B cell (primary cell): Measurements from ENCODE around the gene CYS1. TPM values are rescaled to one million over a fixed set of nuclear protein-coding genes. Genes with fewer than 3 reads are reported as not detected.

Experiments used
- ATAC-seq: fragments of 200-7000 bp; cut with Tn5 transposase; one replicate; pipeline ENCODE4 v1.10.0; 2021; ENCODE audit warnings: low read depth, mild to moderate bottlenecking, moderate number of reproducible peaks, moderate library complexity
- CTCF ChIA-PET: fragments of 350-600 bp; sonication (Branson Sonifier 250); formaldehyde crosslinking; loops from one replicate; lab custom pipeline; 2021; ENCODE audit warnings: antibody characterized with exemption, inconsistent platforms; lab: Charles Lee
- POLR2A ChIA-PET: fragments of 350-600 bp; sonication (Branson Sonifier 250); formaldehyde crosslinking; loops from one replicate; lab custom pipeline; 2021; ENCODE audit warnings: antibody characterized with exemption; lab: Charles Lee
- DNase-seq: peaks from one replicate; pipeline ENCODE4 v3.0.0; 2013
- H2AFZ ChIP-seq: 2 replicates; pipeline ENCODE4 v1.6.1; 2012; ENCODE audit warnings: mild to moderate bottlenecking, low read depth, low read length; ENCODE audit not compliant: insufficient read depth, poor library complexity, severe bottlenecking
- H3K27ac ChIP-seq, 2 donors: 1 replicate in 1 of 2; 2 replicates in 1 of 2; pipeline ENCODE4 v1.5.1; 2012 to 2013; ENCODE audit warnings: low read length in 2 of 2, mild to moderate bottlenecking in 2 of 2, moderate library complexity in 1 of 2
- H3K27me3 ChIP-seq, 4 experiments: fragments of 200-600 bp in 1 of 4; sonication (generic) in 1 of 4; replicated peaks in 1 of 4; 1 replicate in 2 of 4; 2 replicates in 2 of 4; pipeline versions ENCODE4 v1.6.1 to v1.7.0; 2013 to 2016; ENCODE audit warnings: low read length in 3 of 4, mild to moderate bottlenecking in 2 of 4, mixed read lengths in 1 of 4, moderate library complexity in 1 of 4; ENCODE audit not compliant: insufficient read depth in 4 of 4, control insufficient read depth in 3 of 4; ENCODE audit errors: control extremely low read depth in 1 of 4
- H3K36me3 ChIP-seq, 2 experiments: replicated peaks in 1 of 2; 1 replicate in 1 of 2; 2 replicates in 1 of 2; pipeline versions ENCODE4 v1.6.1 to v1.7.1; 2013; ENCODE audit warnings: low read length in 1 of 2; ENCODE audit not compliant: insufficient read depth in 2 of 2, control insufficient read depth in 1 of 2; ENCODE audit errors: control extremely low read depth in 1 of 2, extremely low read depth in 1 of 2
- H3K4me1 ChIP-seq, 2 donors: fragments of 200-600 bp in 1 of 2; sonication (generic) in 1 of 2; 1 replicate in 1 of 2; 2 replicates in 1 of 2; pipeline versions ENCODE4 v1.5.1 to v1.6.1; 2013 to 2017; ENCODE audit warnings: low read length in 2 of 2; ENCODE audit not compliant: control insufficient read depth in 2 of 2, insufficient read depth in 2 of 2
- H3K4me2 ChIP-seq: replicated peaks from 2 replicates; pipeline ENCODE3; 2012; ENCODE audit warnings: mild to moderate bottlenecking, low read depth, low read length; ENCODE audit not compliant: poor library complexity, severe bottlenecking
- H3K4me3 ChIP-seq, 5 experiments: fragments of 200-600 bp in 1 of 5; sonication (generic) in 1 of 5; 1 replicate in 3 of 5; 2 replicates in 2 of 5; pipeline versions ENCODE4 v1.5.1 to v1.7.0; 2011 to 2016; ENCODE audit warnings: low read length in 4 of 5, mild to moderate bottlenecking in 4 of 5, low read depth in 2 of 5, control low read depth in 1 of 5, moderate library complexity in 1 of 5; ENCODE audit not compliant: insufficient read depth in 1 of 5; ENCODE audit errors: control extremely low read depth in 1 of 5, extremely low read depth in 1 of 5
- H3K79me2 ChIP-seq: fragments of 200-600 bp; sonication (generic); one replicate; pipeline ENCODE4 v1.6.0; 2016; ENCODE audit warnings: low read length; ENCODE audit not compliant: control insufficient read depth, insufficient read depth
- H3K9ac ChIP-seq: fragments of 200-600 bp; sonication (generic); 2 replicates; pipeline ENCODE4 v1.6.1; 2017; ENCODE audit warnings: mild to moderate bottlenecking, low read length, moderate library complexity
- H3K9me3 ChIP-seq, 3 donors: one replicate each; pipeline versions ENCODE4 v1.6.1 to v1.7.1; 2013; ENCODE audit warnings: low read length in 2 of 3; ENCODE audit not compliant: control insufficient read depth in 2 of 3, insufficient read depth in 1 of 3; ENCODE audit errors: control extremely low read depth in 1 of 3
- H4K20me1 ChIP-seq: 2 replicates; pipeline ENCODE4 v1.6.0; 2012; ENCODE audit warnings: mild to moderate bottlenecking, low read length; ENCODE audit not compliant: insufficient read depth, control insufficient read depth, poor library complexity, severe bottlenecking
- H3K27ac Mint-ChIP-seq: one replicate; pipeline ENCODE4 v1.8.0; 2021; ENCODE audit warnings: mixed read lengths
- H3K27me3 Mint-ChIP-seq: one replicate; pipeline ENCODE4 v1.8.0; 2021; ENCODE audit warnings: mixed read lengths
- H3K4me1 Mint-ChIP-seq: one replicate; pipeline ENCODE4 v1.8.0; 2021; ENCODE audit warnings: mixed read lengths
- H3K4me3 Mint-ChIP-seq: one replicate; pipeline ENCODE4 v1.8.0; 2021; ENCODE audit warnings: mixed read lengths
- H3K9me3 Mint-ChIP-seq: one replicate; pipeline ENCODE4 v1.8.0; 2022; ENCODE audit warnings: mixed read lengths; ENCODE audit not compliant: insufficient read depth
- CTCF ChIP-seq: fragments of 200-600 bp; IDR thresholded peaks from one replicate; pipeline ENCODE4 v1.8.0; 2022; ENCODE audit warnings: antibody characterized with exemption, mild to moderate bottlenecking
- EZH2 ChIP-seq: IDR thresholded peaks from 2 replicates; pipeline ENCODE4 v1.6.1; 2012; ENCODE audit warnings: borderline replicate concordance, low read depth, mild to moderate bottlenecking, moderate library complexity, low read length; ENCODE audit not compliant: insufficient read depth, poor library complexity, severe bottlenecking
- WGBS: methylation state at CpG from one replicate; pipeline ENCODE4 v1.1.5; 2013; ENCODE audit warnings: missing lambda C conversion rate; ENCODE audit not compliant: insufficient coverage; 5-methylcytosine and 5-hydroxymethylcytosine counted together
- intact Hi-C: fragments of 100-400 bp; cut with micrococcal nuclease; formaldehyde crosslinking; loops from one replicate; pipeline ENCODE4 v1.10.0; 2022
- polyA minus RNA-seq: library from RNA; depleted of rRNA, polyadenylated mRNA; stranded (reverse); fragments of >200 nt; gene quantifications from 2 replicates; pipeline ENCODE4 v1.2.3, GENCODE V29; 2012
- polyA plus RNA-seq: library from polyadenylated mRNA; depleted of rRNA; stranded (reverse); fragments of >200 nt; gene quantifications from 2 replicates; pipeline ENCODE4 v1.2.3, GENCODE V29; 2012
- total RNA-seq, 2 donors: library from RNA; stranded (reverse); fragments of 120-200 nt in 1 of 2; gene quantifications; 1 replicate in 1 of 2; 2 replicates in 1 of 2; pipeline versions ENCODE4 v1.2.3 to v1.2.4, GENCODE V29; 2013 to 2022

Gene CYS1
- total RNA-seq (not detected in 2 replicates), polyA plus RNA-seq (not detected in 2 replicates), polyA minus RNA-seq (not detected in 2 replicates)
- 0.19 TPM for total RNA-seq (2013)

GRCh38 chr2:10079870-10080535 is at the start of gene CYS1:
Gene CYS1, minus strand, starts transcription at chr2:10080411. Its CDS starts 188 bp downstream, at chr2:10080223.
- Histone ChIP-seq H3K79me2 (no peaks in the 10 kb centered on the region), H3K9ac (peak within 1 kb of the TSS; percentile 47), H3K36me3 (no peaks in the 10 kb centered on the region), H3K27ac (no peak within 1 kb of the TSS), H4K20me1 (no peaks in the 10 kb centered on the region), H3K4me2 (peak within 1 kb of the TSS; percentile 91), H3K4me1 (peaks cover 17 to 30% of the 10 kb centered on the region in 2 donors), H3K9me3 (peaks cover 0 to 4% (median under 1%) of the 10 kb centered on the region in 3 donors), H3K4me3 (peak within 1 kb of the TSS in 3 of 5 experiments; percentile 20 to 56 (median 38)), H3K27me3 (peaks cover 0 to 83% (median 56%) of the 10 kb centered on the region in 4 experiments), H2AFZ (peak within 1 kb of the TSS; percentile 49)
- Mint-ChIP-seq H3K27ac (peak within 1 kb of the TSS; percentile 17), H3K4me1 (peaks cover 13% of the 10 kb centered on the region), H3K27me3 (peaks cover 77% of the 10 kb centered on the region), H3K4me3 (peak within 1 kb of the TSS; percentile 84), H3K9me3 (no peaks in the 10 kb centered on the region)
- POLR2A ChIA-PET: no interaction called here
- ATAC-seq: peak; percentile 48
- peak; percentile 44 for DNase-seq
- CTCF ChIA-PET: interaction anchor here (1.0 to 13.0 kb wide), 3 partner anchors 10 to 356 kb away, joined by 3 to 220 read pairs (median 3); no protein-coding TSS in a partner anchor
- intact Hi-C loops: no loop called here
- under 1% methylated on average over 97 of the region's 98 CpGs for WGBS
- TF ChIP-seq CTCF (no peak), EZH2 (no peak)

GRCh38 chr2:10129490-10129889 is 49.3 kb upstream of the CYS1 start:
- Histone ChIP-seq H3K27me3 (no peaks in the 10 kb centered on the region), H3K4me1 (no peaks in the 10 kb centered on the region), H3K4me2 (no peak overlapping the region), H4K20me1 (no peaks in the 10 kb centered on the region), H3K9ac (no peak overlapping the region), H3K79me2 (peaks cover 14% of the 10 kb centered on the region), H3K4me3 (no peak overlapping the region), H2AFZ (no peak overlapping the region), H3K9me3 (no peaks in the 10 kb centered on the region), H3K36me3 (no peaks in the 10 kb centered on the region), H3K27ac (no peak overlapping the region)
- ATAC-seq (no peak), DNase-seq (no peak)
- no peaks in the 10 kb centered on the region for H3K27me3 Mint-ChIP-seq
- H3K27ac Mint-ChIP-seq: no peak overlapping the region
- intact Hi-C loops: loop anchor here (10.0 kb wide), 1 partner anchor 145 kb away; no protein-coding TSS in a partner anchor
- POLR2A ChIA-PET: no interaction called here
- CTCF ChIA-PET: interaction anchor here (0.7 to 5.9 kb wide), 6 partner anchors 8 to 316 kb away, joined by 3 to 35 read pairs (median 6); no protein-coding TSS in a partner anchor
- H3K4me1 Mint-ChIP-seq: no peaks in the 10 kb centered on the region
- H3K4me3 Mint-ChIP-seq: no peak overlapping the region
- 85% methylated on average over 2 of the region's 3 CpGs for WGBS
- no peak for TF ChIP-seq CTCF
- TF ChIP-seq EZH2: no peak
- H3K9me3 Mint-ChIP-seq: no peaks in the 10 kb centered on the region
